Measurements from ENCODE around the gene SGTA.

SGTA gene

GRCh38 chr19:2809387-2810140 lies 26.5 kb upstream of the SGTA start:
- no peak for DNase-seq

- DNase-seq, result no peak
These were observed 25.3 kb upstream of the SGTA start for GRCh38 chr19:2808129-2808941.

GRCh38 chr19:2807379-2808128 lies 24.5 kb upstream of the SGTA start:
- DNase-seq, result no peak

- no peak for DNase-seq
These were observed 23.8 kb upstream of the SGTA start for GRCh38 chr19:2806736-2807378.

GRCh38 chr19:2805991-2806649 lies 23.0 kb upstream of the SGTA start:
- DNase-seq, result no peak

GRCh38 chr19:2805261-2805900 lies 22.3 kb upstream of the SGTA start:
- no peak for DNase-seq

- DNase-seq, result no peak
These were observed 21.3 kb upstream of the SGTA start for GRCh38 chr19:2804156-2805004.

GRCh38 chr19:2803486-2804155 lies 20.5 kb upstream of the SGTA start:
- DNase-seq, result no peak

GRCh38 chr19:2802826-2803225 lies 19.8 kb upstream of the SGTA start:
- no peak for DNase-seq

GRCh38 chr19:2800506-2800905 lies 17.4 kb upstream of the SGTA start:
- DNase-seq, result no peak

- no peak for DNase-seq
These were observed 16.4 kb upstream of the SGTA start for GRCh38 chr19:2799273-2800020.

GRCh38 chr19:2798733-2799132 lies 15.7 kb upstream of the SGTA start:
- DNase-seq, result no peak

GRCh38 chr19:2798158-2798685 lies 15.1 kb upstream of the SGTA start:
- no peak for DNase-seq

- no peak for DNase-seq
These were observed 14.2 kb upstream of the SGTA start for GRCh38 chr19:2797280-2797679.

GRCh38 chr19:2796659-2797266 lies 13.7 kb upstream of the SGTA start:
- no peak for DNase-seq

GRCh38 chr19:2795827-2796658 lies 13.0 kb upstream of the SGTA start:
- no peak for DNase-seq

GRCh38 chr19:2793577-2793976 lies 10.5 kb upstream of the SGTA start:
- DNase-seq, result no peak

GRCh38 chr19:2793126-2793525 lies 10.1 kb upstream of the SGTA start:
- DNase-seq, result no peak

Data from activated T-cell treated with anti-CD3 and anti-CD28 coated beads, Interleukin-2, amount 50 U/mL, for 1 hour (primary cell).